Measurements from ENCODE around the gene KMO.

DNA sequence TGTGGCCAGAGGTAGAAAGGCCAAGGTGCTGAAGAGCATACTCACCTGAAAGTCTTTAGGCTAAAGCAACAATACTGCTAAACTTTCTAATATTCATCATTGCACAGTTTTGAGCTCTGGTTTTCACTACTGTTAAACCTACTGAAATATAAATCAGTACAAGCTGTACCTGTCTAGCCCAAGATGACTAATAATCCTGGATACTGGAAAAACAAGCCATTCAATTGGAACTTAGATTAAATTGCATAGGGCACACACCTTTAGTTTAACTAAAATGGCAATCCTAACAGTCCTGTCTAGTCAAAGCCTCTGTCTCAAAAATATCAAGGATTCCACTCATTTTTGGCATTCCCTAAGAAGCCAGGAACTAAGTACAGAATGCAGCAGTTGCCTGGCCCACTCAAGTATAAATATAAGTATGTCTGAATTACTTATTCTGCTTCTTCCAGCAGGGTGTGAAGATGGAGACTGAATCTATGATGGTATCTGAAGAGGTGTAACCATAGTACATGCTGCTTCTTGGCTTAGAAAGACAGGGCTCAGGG is 104.9 kb downstream of the KMO start:
- TF ChIP-seq, protein P1, sequence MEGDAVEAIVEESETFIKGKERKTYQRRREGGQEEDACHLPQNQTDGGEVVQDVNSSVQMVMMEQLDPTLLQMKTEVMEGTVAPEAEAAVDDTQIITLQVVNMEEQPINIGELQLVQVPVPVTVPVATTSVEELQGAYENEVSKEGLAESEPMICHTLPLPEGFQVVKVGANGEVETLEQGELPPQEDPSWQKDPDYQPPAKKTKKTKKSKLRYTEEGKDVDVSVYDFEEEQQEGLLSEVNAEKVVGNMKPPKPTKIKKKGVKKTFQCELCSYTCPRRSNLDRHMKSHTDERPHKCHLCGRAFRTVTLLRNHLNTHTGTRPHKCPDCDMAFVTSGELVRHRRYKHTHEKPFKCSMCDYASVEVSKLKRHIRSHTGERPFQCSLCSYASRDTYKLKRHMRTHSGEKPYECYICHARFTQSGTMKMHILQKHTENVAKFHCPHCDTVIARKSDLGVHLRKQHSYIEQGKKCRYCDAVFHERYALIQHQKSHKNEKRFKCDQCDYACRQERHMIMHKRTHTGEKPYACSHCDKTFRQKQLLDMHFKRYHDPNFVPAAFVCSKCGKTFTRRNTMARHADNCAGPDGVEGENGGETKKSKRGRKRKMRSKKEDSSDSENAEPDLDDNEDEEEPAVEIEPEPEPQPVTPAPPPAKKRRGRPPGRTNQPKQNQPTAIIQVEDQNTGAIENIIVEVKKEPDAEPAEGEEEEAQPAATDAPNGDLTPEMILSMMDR (IDR thresholded peaks at IDR 0.05), result no peak
- no peak for TF ChIP-seq POLR2AphosphoS5 (IDR thresholded peaks at IDR 0.05)
